Tibial nerve (tissue), 4 donors: ENCODE results near the gene NOL4L.

ENCODE experiments used
- EP300 ChIP-seq, 2 donors: sonication (generic); formaldehyde crosslinking; IDR thresholded peaks; one replicate each; pipeline ENCODE4 v1.6.1; 2017; ENCODE audit warnings: antibody characterized with exemption in 2 of 2, mild to moderate bottlenecking in 1 of 2
- POLR2A ChIP-seq, 2 donors: fragments of 450-650 bp; IDR thresholded peaks; one replicate each; pipeline ENCODE4 v1.6.1; 2017; ENCODE audit warnings: antibody characterized with exemption in 2 of 2, mild to moderate bottlenecking in 2 of 2, moderate library complexity in 2 of 2
- TF ChIP-seq, protein P1 (sequence below), 5 experiments: fragments of 200-600 bp in 3 of 5; fragments of 450-650 bp in 2 of 5; sonication (generic) in 3 of 5; IDR thresholded peaks; one replicate each; pipeline ENCODE4 v1.5.1; 2016 to 2019; ENCODE audit warnings: antibody characterized with exemption in 5 of 5, mild to moderate bottlenecking in 3 of 5, moderate library complexity in 2 of 5

GRCh38 chr20:32535316-32535952 lies 49.7 kb downstream of the NOL4L start:
- TF ChIP-seq EP300 (IDR thresholded peaks at IDR 0.05) (no peak), POLR2A (IDR thresholded peaks at IDR 0.05) (no peak)
- TF ChIP-seq, protein P1, sequence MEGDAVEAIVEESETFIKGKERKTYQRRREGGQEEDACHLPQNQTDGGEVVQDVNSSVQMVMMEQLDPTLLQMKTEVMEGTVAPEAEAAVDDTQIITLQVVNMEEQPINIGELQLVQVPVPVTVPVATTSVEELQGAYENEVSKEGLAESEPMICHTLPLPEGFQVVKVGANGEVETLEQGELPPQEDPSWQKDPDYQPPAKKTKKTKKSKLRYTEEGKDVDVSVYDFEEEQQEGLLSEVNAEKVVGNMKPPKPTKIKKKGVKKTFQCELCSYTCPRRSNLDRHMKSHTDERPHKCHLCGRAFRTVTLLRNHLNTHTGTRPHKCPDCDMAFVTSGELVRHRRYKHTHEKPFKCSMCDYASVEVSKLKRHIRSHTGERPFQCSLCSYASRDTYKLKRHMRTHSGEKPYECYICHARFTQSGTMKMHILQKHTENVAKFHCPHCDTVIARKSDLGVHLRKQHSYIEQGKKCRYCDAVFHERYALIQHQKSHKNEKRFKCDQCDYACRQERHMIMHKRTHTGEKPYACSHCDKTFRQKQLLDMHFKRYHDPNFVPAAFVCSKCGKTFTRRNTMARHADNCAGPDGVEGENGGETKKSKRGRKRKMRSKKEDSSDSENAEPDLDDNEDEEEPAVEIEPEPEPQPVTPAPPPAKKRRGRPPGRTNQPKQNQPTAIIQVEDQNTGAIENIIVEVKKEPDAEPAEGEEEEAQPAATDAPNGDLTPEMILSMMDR (IDR thresholded peaks at IDR 0.05): no peak
